ENCODE results near the gene LCT.

LCT gene

GRCh38 chr2:135822855-135823254 lies 14.1 kb downstream of the LCT start:
- TF ChIP-seq CTCF (conservative IDR thresholded peaks at IDR 0.05; ENCODE audit: low read length), result no peak
- no peak overlapping the region for H3K4me3 ChIP-seq (ENCODE audit: low read length)
- no peak for DNase-seq (ENCODE audit: low read depth)

GRCh38 chr2:135821190-135821589 lies 15.8 kb downstream of the LCT start:
- DNase-seq (ENCODE audit: low read depth), result no peak
- no peak for TF ChIP-seq CTCF (conservative IDR thresholded peaks at IDR 0.05; ENCODE audit: low read length)
- H3K4me3 ChIP-seq (ENCODE audit: low read length), result no peak overlapping the region

- no peak for TF ChIP-seq CTCF (conservative IDR thresholded peaks at IDR 0.05; ENCODE audit: low read length)
- DNase-seq (ENCODE audit: low read depth), result no peak
- H3K4me3 ChIP-seq (ENCODE audit: low read length), result no peak overlapping the region
Measured at GRCh38 chr2:135820003-135820618, 16.9 kb downstream of the LCT start.

GRCh38 chr2:135818937-135819610 lies 17.9 kb downstream of the LCT start:
- peak; percentile 44 for DNase-seq (ENCODE audit: low read depth)
- no peak overlapping the region for H3K4me3 ChIP-seq (ENCODE audit: low read length)
- TF ChIP-seq CTCF (conservative IDR thresholded peaks at IDR 0.05; ENCODE audit: low read length), result peak; percentile 59

GRCh38 chr2:135817951-135818350 lies 19.0 kb downstream of the LCT start:
- no peak overlapping the region for H3K4me3 ChIP-seq (ENCODE audit: low read length)

GRCh38 chr2:135817466-135817865 lies 19.5 kb downstream of the LCT start:
- DNase-seq (ENCODE audit: low read depth), result no peak
- TF ChIP-seq CTCF (conservative IDR thresholded peaks at IDR 0.05; ENCODE audit: low read length), result no peak
- no peak overlapping the region for H3K4me3 ChIP-seq (ENCODE audit: low read length)

More at GRCh38 chr2:135817951-135818350, 19.0 kb downstream of the LCT start:
- no peak for DNase-seq (ENCODE audit: low read depth)
- no peak for TF ChIP-seq CTCF (conservative IDR thresholded peaks at IDR 0.05; ENCODE audit: low read length)

GRCh38 chr2:135815269-135815668 lies 21.7 kb downstream of the LCT start:
- no peak for DNase-seq (ENCODE audit: low read depth)
- H3K4me3 ChIP-seq (ENCODE audit: low read length), result no peak overlapping the region
- TF ChIP-seq CTCF (conservative IDR thresholded peaks at IDR 0.05; ENCODE audit: low read length), result no peak
